HPDE6-E6E7 (cell line): Measurements from ENCODE around the gene PEX16.

Experiments
- DNase-seq: peaks from one replicate; pipeline ENCODE4 v3.0.0; 2011; ENCODE audit warnings: missing footprints; ENCODE audit errors: extremely low spot score

PEX16 gene

DNA sequence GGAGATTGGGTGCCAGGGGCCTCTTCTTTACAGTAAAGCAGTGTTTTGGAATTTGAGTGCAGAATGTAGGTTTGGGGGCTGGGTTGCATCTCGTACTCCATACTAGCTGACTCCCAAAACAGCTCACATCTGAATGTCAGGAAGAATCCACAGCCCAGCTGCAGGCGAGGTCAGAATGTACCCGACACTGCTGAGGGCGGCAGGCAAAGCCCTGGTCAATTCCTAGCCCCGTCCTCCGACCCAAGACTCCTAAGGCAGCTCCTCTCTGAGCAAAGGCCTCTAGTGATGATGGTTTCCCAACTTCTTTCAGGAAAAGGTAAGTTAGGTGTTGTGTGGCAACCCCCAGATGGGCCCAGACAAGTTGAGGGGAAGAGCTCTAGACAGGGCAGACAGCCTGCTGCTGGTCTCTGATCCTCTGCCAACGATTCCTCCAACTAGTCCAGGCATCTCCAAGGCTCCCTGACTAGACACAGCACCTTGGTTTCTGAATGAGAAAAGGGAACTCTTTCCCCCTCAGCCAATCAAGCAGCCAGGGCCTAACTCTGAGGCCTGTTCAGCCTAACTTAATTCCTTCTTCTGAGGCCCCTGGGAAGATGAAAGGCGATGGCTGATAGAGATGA, 13.4 kb upstream of the PEX16 start:
- peak; percentile 78 for DNase-seq

GRCh38 chr11:45930031-45930794, 12.5 kb upstream of the PEX16 start:
- no peak for DNase-seq

- no peak for DNase-seq
Measured at GRCh38 chr11:45929486-45930030, 11.9 kb upstream of the PEX16 start.

DNA sequence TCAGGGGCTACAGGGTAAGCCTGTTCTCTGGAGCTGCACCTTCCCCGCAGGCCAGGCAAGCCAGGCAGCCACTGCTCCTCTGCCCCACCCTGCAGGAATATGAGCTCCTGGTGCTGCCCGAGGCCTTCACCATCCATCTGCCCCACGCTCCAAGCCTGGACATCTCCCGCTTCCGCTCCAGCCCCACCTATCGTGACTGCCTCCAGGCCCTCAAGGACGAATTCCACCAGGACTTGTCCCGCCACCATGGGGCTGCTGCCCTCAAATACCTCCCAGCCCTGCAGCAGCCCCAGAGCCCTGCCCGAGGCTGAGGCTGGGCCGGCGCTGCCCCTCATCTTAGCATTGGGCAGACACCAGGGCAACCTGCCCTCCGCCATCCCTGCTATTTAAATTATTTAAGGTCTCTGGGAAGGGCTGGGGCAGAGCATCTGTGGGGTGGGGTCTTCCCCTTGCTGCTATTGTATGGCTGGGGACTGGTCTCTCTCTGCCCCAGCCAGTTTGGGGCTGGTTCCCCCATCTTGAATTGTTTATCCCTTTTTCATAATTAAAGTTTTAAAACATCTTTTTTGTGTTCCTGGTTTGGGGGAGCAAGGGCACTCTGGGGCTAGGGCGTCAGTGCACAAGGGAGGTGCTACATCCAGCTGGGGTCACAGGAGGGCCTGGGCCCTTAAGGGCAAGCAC, 11.0 kb upstream of the PEX16 start:
- DNase-seq: no peak

DNA sequence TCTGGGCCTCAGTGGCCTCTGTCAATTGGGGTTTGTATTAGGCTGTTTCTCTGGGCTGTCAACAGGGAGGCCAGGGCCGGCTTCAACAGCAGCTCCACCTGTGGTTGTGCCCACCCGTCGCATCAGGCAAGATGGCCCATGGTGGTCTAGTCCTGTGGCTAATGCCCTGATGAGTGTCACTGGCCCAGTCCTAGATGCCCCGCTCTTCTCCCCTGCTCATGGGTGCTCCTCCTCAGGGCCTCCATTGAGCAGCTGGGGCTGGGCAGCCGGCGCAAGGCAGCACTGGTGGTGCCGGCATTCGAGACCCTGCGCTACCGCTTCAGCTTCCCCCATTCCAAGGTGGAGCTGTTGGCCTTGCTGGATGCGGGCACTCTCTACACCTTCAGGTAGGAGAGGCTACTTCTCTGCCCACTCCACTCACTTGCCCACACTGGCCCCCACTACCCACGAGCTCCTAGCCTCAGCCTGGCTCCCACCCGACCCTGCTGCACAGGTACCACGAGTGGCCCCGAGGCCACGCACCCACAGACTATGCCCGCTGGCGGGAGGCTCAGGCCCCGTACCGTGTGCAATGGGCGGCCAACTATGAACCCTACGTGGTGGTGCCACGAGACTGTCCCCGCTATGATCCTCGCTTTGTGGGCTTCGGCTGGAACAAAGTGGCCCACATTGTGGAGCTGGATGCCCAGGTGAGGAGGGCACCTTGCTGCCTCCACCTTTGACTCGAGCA, 10.2 kb upstream of the PEX16 start:
- no peak for DNase-seq

DNA sequence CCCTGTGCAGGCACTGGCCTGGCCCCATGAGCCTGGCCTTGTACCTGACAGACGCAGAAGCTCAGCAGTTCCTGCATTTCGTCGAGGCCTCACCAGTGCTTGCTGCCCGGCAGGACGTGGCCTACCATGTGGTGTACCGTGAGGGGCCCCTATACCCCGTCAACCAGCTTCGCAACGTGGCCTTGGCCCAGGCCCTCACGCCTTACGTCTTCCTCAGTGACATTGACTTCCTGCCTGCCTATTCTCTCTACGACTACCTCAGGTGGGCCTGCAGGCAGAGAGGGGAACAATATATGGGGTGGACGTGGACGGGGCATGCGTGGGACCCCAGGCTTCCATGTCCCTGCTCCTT, 9.6 kb upstream of the PEX16 start:
- DNase-seq: no peak

DNA sequence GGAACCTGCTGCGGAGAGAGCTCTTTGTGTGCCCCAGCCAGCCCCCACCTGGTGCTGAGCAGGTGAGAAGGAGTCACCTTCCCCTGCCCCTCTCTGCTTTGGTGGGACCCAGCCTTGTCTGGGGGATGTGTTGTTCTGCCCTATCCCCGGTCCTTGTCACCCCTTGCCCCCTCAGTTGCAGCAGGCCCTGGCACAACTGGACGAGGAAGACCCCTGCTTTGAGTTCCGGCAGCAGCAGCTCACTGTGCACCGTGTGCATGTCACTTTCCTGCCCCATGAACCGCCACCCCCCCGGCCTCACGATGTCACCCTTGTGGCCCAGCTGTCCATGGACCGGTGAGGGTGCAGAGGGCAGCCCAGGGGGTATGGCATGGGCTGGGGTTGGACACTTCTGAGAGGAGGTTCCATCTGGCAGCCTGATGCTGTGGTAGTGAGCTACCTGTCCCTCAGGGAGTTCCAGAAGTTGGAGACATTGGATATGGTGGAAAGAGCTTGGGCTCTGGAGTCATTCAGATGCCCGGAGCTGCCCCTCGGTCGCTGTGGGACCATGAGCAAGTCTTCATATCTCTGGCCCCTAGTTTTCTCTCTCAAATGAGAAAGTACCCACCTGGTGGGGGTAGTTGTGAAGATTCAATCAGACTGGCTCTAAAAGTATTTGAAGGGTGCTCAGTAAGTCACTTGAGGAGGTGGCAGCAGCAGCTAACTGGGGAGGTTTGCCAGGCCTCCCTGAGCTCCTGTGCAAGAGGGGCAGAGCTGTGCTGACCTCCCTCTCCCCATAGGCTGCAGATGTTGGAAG, 9.1 kb upstream of the PEX16 start:
- no peak for DNase-seq

DNA sequence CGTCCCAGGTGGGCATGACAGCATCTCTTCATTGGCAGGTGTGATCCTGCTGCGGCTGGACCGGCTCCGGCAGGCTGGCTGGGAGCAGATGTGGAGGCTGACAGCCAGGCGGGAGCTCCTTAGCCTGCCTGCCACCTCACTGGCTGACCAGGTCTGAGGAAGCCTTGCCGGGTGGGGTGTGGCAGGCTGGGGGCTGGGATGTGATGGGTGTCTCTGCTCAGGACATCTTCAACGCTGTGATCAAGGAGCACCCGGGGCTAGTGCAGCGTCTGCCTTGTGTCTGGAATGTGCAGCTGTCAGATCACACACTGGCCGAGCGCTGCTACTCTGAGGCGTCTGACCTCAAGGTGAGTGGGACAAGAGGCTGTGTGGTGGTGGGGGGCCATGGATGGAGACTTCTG, 8.3 kb upstream of the PEX16 start:
- DNase-seq: no peak

DNA sequence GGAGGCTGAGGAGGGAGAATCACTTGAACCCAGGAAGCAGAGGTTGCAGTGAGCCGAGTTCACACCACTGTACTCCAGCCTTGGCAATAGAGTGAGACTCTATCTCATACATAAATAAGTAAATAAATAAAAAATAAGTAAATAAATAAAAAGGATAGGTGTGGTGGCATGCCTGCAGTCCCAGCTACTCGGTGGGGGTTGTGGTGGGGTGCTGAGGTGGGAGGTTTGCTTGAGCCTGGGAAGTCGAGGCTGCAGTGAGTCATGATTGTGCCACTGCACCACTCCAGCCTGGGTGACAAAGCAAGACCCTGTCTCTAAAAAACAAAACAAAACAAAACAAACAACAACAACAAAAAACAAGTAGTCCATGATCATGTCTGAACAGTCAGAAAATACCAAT, 7.9 kb upstream of the PEX16 start:
- no peak for DNase-seq

DNA sequence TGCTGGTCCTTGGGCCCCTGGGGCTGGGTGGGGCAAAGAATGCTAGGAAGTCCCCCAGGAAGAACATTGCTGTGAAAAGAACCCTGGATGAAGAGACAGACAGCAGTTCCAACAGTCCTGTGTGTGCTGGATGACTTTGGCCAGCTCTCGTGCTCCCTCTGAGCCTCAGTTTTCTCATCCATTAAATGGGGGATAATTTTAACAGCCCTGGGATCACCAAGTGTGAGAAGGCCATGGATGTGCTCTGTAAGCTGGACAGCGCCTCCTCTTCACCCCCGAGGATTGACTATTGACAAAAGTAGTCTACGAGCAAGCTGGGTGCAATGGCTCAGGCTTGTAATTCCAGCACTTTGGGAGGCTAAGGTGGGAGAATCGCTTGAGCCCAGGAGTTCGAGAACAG, 7.2 kb upstream of the PEX16 start:
- no peak for DNase-seq

- no peak for DNase-seq
Measured at GRCh38 chr11:45924036-45924915, 6.6 kb upstream of the PEX16 start.

DNA sequence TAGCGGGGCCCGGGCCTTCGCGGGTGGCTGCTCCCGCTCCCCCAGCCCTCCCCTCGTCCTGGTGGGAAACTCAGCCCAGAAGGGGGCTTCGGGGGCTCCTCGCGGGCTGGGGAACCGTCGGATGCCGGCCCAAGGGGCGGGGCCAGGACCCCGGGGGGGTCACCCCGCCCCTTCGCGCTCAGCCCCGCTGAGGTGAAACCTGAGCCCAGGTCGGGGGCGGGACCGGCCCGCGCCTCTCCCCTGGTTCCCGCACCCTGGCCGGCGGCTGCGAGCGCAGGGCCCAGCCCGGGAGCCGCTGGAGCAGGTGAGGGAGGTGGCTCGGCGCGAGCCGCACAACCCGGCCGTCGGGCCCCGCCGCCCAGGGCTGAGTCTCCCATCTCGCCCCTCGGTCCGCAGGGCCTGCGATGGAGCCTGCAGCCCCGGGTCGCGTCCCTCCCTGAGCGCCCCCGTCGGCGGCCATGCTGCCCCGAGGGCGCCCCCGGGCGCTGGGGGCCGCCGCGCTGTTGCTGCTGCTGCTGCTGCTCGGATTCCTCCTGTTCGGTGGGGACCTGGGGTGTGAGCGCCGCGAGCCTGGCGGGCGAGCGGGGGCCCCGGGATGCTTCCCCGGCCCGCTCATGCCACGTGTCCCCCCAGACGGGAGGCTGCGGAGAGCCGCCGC, 4.9 kb upstream of the PEX16 start, which contains the start of gene LARGE2:
Gene LARGE2, plus strand, starts transcription at position 232 of the 658 bp plus-strand sequence. Its CDS starts 227 bp downstream, at position 459.
- no peak for DNase-seq

GRCh38 chr11:45921561-45922424, 4.1 kb upstream of the PEX16 start:
- DNase-seq: no peak

GRCh38 chr11:45920531-45921477, 3.1 kb upstream of the PEX16 start:
- no peak for DNase-seq

DNA sequence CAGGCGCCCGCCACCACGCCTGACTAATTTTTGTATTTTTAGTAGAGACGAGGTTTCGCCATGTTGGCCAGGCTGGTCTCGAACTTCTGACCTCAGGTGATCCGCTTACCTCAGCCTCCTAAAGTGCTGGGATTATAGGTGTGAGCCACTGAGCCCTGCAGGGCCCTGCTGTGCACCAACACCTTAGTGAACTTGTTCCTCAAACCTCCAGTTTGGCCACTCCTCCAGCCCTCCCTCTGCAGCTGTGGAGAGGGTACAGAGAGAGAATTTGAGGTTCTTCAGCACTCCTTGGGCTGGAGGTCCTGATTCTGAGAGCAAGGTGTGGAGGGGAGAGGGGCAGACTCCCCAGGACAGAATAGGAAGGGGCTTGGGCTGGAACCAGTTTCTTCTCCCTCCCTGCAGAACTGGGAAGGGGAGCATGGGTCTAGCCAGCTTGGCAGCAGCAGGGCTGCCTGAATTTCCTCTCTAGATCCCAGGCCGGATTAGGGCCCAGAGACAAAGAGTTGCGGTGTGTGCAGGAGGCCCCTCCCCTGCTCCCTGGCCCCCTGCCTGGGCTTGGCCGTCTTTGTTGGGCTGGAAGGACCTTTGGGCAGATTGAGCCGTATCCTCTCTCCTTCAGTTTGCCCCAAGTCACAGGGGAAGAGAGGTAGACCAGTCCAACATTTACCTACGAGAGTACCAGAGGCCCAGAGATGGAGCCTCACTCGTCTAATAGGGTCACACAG, 2.3 kb upstream of the PEX16 start:
- no peak for DNase-seq

DNA sequence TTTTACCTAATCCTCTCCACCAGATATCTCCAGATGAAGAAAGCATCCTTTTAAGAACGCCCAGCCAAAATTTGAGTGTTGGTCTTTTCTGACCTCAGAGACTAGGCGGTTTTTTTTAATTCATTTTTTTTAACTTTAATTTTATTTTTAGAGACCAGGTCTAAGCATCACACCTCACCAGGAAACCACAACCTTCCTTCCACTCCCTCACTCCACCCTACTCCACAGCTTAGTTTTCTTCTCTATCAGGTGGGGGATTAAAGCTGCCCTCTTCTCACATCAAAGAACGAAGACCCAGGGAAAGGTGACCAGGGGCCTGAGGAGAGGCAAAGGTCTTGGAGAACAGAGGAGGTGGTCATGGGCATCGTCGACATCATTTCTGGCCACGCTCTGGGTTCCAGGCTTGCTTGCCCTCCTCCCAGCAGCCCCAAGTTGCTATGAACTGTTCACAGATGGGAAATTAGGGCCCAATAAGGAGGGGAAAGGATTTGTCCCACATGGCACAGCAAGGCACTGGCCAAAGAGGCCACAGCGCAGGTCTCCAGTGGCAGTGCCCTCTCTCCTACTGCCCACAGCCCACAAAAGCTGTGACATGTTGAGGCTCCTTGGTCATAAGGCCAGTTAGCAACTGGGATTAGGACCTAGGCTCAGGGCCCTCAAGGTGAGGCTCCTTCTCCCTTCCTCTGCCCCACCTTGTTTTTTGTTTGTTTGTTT, 1.4 kb upstream of the PEX16 start:
- DNase-seq: no peak
